Astrocyte (in vitro differentiated cells and primary cell): Measurements from ENCODE around the gene SLC35F6. TPM values are rescaled to one million over a fixed set of nuclear protein-coding genes. Genes with fewer than 3 reads are reported as not detected.

ENCODE experiments used
- DNase-seq: peaks from one replicate; pipeline ENCODE4 v3.0.0-alpha.2; 2010; ENCODE audit warnings: low read depth
- FAIRE-seq: peaks from 2 replicates; lab custom pipeline; 2011; peaks lifted over from hg19 to GRCh38; lab: Jason Lieb, UNC
- H2AFZ ChIP-seq: 2 replicates; pipeline ENCODE4 v1.6.0; 2012; ENCODE audit warnings: low read depth, low read length, inconsistent platforms
- H3K27ac ChIP-seq: 2 replicates; pipeline ENCODE4 v1.5.1; 2011; ENCODE audit warnings: low read depth, low read length, inconsistent platforms
- H3K27me3 ChIP-seq: 2 replicates; pipeline ENCODE4 v1.6.0; 2011; ENCODE audit warnings: low read length, inconsistent platforms; ENCODE audit not compliant: insufficient read depth
- H3K36me3 ChIP-seq: 2 replicates; pipeline ENCODE4 v1.5.1; 2011; ENCODE audit warnings: low read length, inconsistent platforms; ENCODE audit not compliant: insufficient read depth
- H3K4me1 ChIP-seq: 2 replicates; pipeline ENCODE4 v1.5.1; 2011; ENCODE audit warnings: low read length, inconsistent platforms; ENCODE audit not compliant: insufficient read depth
- H3K4me2 ChIP-seq: 2 replicates; pipeline ENCODE4 v1.6.0; 2012; ENCODE audit warnings: low read length, inconsistent platforms
- H3K4me3 ChIP-seq: 2 replicates; pipeline ENCODE4 v1.5.1; 2011; ENCODE audit warnings: low read depth, mild to moderate bottlenecking, low read length, inconsistent platforms; ENCODE audit not compliant: insufficient read depth
- H3K79me2 ChIP-seq: 2 replicates; pipeline ENCODE4 v1.6.0; 2012; ENCODE audit warnings: mild to moderate bottlenecking, low read length, inconsistent platforms; ENCODE audit not compliant: insufficient read depth
- H3K9ac ChIP-seq: 2 replicates; pipeline ENCODE4 v1.6.0; 2012; ENCODE audit warnings: mild to moderate bottlenecking, low read length, inconsistent platforms
- H3K9me3 ChIP-seq: 2 replicates; pipeline ENCODE4 v1.5.1; 2012; ENCODE audit warnings: low read depth, mild to moderate bottlenecking, low read length, inconsistent platforms; ENCODE audit not compliant: insufficient read depth
- H4K20me1 ChIP-seq: 2 replicates; pipeline ENCODE4 v1.6.0; 2012; ENCODE audit warnings: low read length, inconsistent platforms; ENCODE audit not compliant: insufficient read depth
- H3K27ac Mint-ChIP-seq: one replicate; pipeline ENCODE4 v1.8.0; 2021; ENCODE audit warnings: mild to moderate bottlenecking, mixed read lengths; ENCODE audit not compliant: unreplicated experiment
- H3K27me3 Mint-ChIP-seq: one replicate; pipeline ENCODE4 v1.8.0; 2021; ENCODE audit warnings: low read depth, mixed read lengths; ENCODE audit not compliant: unreplicated experiment
- H3K36me3 Mint-ChIP-seq: one replicate; pipeline ENCODE4 v1.8.0; 2021; ENCODE audit warnings: low read depth, mixed read lengths; ENCODE audit not compliant: unreplicated experiment
- H3K4me1 Mint-ChIP-seq: one replicate; pipeline ENCODE4 v1.8.0; 2021; ENCODE audit warnings: low read depth, mixed read lengths; ENCODE audit not compliant: unreplicated experiment
- H3K4me3 Mint-ChIP-seq: one replicate; pipeline ENCODE4 v1.8.0; 2021; ENCODE audit warnings: mild to moderate bottlenecking, moderate library complexity, mixed read lengths; ENCODE audit not compliant: unreplicated experiment
- H3K9me3 Mint-ChIP-seq: one replicate; pipeline ENCODE4 v1.8.0; 2021; ENCODE audit warnings: mild to moderate bottlenecking, mixed read lengths; ENCODE audit not compliant: unreplicated experiment
- CTCF ChIP-seq: IDR thresholded peaks from 2 replicates; pipeline ENCODE4 v1.5.1; 2011; ENCODE audit warnings: low read depth, mild to moderate bottlenecking, inconsistent platforms, low read length, moderate library complexity; ENCODE audit not compliant: insufficient read depth
- EZH2 ChIP-seq: IDR thresholded peaks from 2 replicates; pipeline ENCODE4 v1.6.1; 2012; ENCODE audit warnings: mild to moderate bottlenecking, low read length, inconsistent platforms; ENCODE audit not compliant: insufficient read depth
- total RNA-seq: library from RNA; stranded (reverse); gene quantifications from 2 replicates; pipeline ENCODE4 v1.2.1, GENCODE V29; 2021

Gene SLC35F6
- total RNA-seq, 1 donor from 2014 or later = 41.9 TPM

- H3K9ac ChIP-seq = no peak overlapping the region
- no peaks in the 10 kb centered on the region for H3K27me3 ChIP-seq
- Mint-ChIP-seq H3K27ac (no peak overlapping the region), H3K4me3 (no peak overlapping the region), H3K9me3 (no peaks in the 10 kb centered on the region), H3K36me3 (no peaks in the 10 kb centered on the region), H3K27me3 (no peaks in the 10 kb centered on the region), H3K4me1 (peaks cover 15% of the 10 kb centered on the region)
- no peak for DNase-seq
- FAIRE-seq = no peak
- H3K4me1 ChIP-seq = peaks cover 23% of the 10 kb centered on the region
- H4K20me1 ChIP-seq = peaks cover 72% of the 10 kb centered on the region
- H3K4me2 ChIP-seq = no peak overlapping the region
- no peak overlapping the region for H3K4me3 ChIP-seq
- no peaks in the 10 kb centered on the region for H3K9me3 ChIP-seq
- H2AFZ ChIP-seq = no peak overlapping the region
- no peaks in the 10 kb centered on the region for H3K36me3 ChIP-seq
- no peak for TF ChIP-seq EZH2
- TF ChIP-seq CTCF = no peak
- H3K27ac ChIP-seq = no peak overlapping the region
- peaks cover 78% of the 10 kb centered on the region for H3K79me2 ChIP-seq
Observed at GRCh38 chr2:26767129-26767528, 3.0 kb downstream of the SLC35F6 start.

GRCh38 chr2:26767894-26768487, 3.9 kb downstream of the SLC35F6 start:
- H3K27ac Mint-ChIP-seq = no peak overlapping the region
- peaks cover 28% of the 10 kb centered on the region for H3K4me1 ChIP-seq
- DNase-seq (no peak), FAIRE-seq (no peak)
- no peaks in the 10 kb centered on the region for H3K27me3 ChIP-seq
- H3K27me3 Mint-ChIP-seq = no peaks in the 10 kb centered on the region
- H3K4me2 ChIP-seq = no peak overlapping the region
- no peaks in the 10 kb centered on the region for H3K36me3 ChIP-seq
- no peak overlapping the region for H2AFZ ChIP-seq
- H3K36me3 Mint-ChIP-seq = peaks cover 3% of the 10 kb centered on the region
- peaks cover 22% of the 10 kb centered on the region for H3K4me1 Mint-ChIP-seq
- no peak overlapping the region for H3K4me3 ChIP-seq
- TF ChIP-seq EZH2 (no peak), CTCF (no peak)
- H3K9ac ChIP-seq = no peak overlapping the region
- H3K79me2 ChIP-seq = peaks cover 87% of the 10 kb centered on the region
- H3K9me3 Mint-ChIP-seq = no peaks in the 10 kb centered on the region
- H3K4me3 Mint-ChIP-seq = no peak overlapping the region
- peaks cover 81% of the 10 kb centered on the region for H4K20me1 ChIP-seq
- H3K9me3 ChIP-seq = no peaks in the 10 kb centered on the region
- H3K27ac ChIP-seq = no peak overlapping the region

- Mint-ChIP-seq H3K36me3 (peaks cover 3% of the 10 kb centered on the region), H3K27me3 (no peaks in the 10 kb centered on the region), H3K27ac (no peak overlapping the region), H3K4me3 (no peak overlapping the region), H3K4me1 (peaks cover 22% of the 10 kb centered on the region), H3K9me3 (no peaks in the 10 kb centered on the region)
- TF ChIP-seq EZH2 (no peak), CTCF (no peak)
- no peak overlapping the region for H3K27ac ChIP-seq
- peaks cover 84% of the 10 kb centered on the region for H4K20me1 ChIP-seq
- FAIRE-seq = no peak
- no peak for DNase-seq
- H3K4me3 ChIP-seq = no peak overlapping the region
- peaks cover 28% of the 10 kb centered on the region for H3K4me1 ChIP-seq
- H3K9me3 ChIP-seq = no peaks in the 10 kb centered on the region
- H3K9ac ChIP-seq = no peak overlapping the region
- H3K79me2 ChIP-seq = peaks cover 89% of the 10 kb centered on the region
- H3K36me3 ChIP-seq = no peaks in the 10 kb centered on the region
- no peak overlapping the region for H2AFZ ChIP-seq
- no peaks in the 10 kb centered on the region for H3K27me3 ChIP-seq
- peak overlapping the region; percentile 14 for H3K4me2 ChIP-seq
Observed at GRCh38 chr2:26768759-26769088, 4.6 kb downstream of the SLC35F6 start.
